ENCODE results near the gene RBFA.

DNA sequence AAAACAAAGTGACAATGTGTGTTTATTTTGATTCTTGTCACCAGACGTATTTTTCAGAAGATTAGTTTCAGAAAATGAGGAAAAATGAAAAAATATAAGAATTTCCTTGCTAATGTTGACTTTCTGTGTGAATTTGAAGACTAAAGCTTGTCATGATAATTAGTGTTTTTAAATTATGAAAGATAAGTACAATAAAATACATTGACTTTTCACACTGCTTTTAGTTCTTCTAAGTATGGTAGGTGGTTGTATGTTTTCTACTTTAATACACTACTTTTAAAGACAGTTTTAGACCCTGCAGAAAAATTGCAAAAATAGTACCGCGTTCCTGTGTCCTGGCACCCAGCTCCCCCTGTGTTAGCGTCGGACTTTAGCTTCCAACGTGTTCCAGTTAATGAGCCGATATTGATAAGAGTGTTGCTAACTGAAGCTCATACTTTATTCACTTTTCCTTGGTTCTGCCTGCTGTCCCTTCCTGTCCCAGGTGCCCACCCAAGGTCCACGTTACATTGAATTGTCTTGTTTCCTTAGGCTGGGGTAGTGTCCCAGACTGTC lies 695 bp downstream of the RBFA start:
- TF ChIP-seq PRDM6 (tag by site-specific recombination; IDR thresholded peaks at IDR 0.05) (no peak), YY1 (tag by site-specific recombination; IDR thresholded peaks at IDR 0.05) (no peak), GLI2 (tag by site-specific recombination; IDR thresholded peaks at IDR 0.05; ENCODE audit: borderline replicate concordance, low read depth) (no peak), CTCF (tag by site-specific recombination; IDR thresholded peaks at IDR 0.05) (no peak)
- TF ChIP-seq, protein P1, sequence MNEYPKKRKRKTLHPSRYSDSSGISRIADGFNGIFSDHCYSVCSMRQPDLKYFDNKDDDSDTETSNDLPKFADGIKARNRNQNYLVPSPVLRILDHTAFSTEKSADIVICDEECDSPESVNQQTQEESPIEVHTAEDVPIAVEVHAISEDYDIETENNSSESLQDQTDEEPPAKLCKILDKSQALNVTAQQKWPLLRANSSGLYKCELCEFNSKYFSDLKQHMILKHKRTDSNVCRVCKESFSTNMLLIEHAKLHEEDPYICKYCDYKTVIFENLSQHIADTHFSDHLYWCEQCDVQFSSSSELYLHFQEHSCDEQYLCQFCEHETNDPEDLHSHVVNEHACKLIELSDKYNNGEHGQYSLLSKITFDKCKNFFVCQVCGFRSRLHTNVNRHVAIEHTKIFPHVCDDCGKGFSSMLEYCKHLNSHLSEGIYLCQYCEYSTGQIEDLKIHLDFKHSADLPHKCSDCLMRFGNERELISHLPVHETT (tag by site-specific recombination; IDR thresholded peaks at IDR 0.05): no peak
- TF ChIP-seq, protein P2, sequence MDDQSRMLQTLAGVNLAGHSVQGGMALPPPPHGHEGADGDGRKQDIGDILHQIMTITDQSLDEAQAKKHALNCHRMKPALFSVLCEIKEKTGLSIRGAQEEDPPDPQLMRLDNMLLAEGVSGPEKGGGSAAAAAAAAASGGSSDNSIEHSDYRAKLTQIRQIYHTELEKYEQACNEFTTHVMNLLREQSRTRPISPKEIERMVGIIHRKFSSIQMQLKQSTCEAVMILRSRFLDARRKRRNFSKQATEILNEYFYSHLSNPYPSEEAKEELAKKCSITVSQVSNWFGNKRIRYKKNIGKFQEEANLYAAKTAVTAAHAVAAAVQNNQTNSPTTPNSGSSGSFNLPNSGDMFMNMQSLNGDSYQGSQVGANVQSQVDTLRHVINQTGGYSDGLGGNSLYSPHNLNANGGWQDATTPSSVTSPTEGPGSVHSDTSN (CRISPR knock-in tag; IDR thresholded peaks at IDR 0.05): no peak
